Activated naive CD4-positive, alpha-beta T cell treated with anti-CD3 and anti-CD28 coated beads, Interleukin-2, amount 50 U/mL, for 24 hours (primary cell): ENCODE measurements around the gene CTXN3.

Experiments
- H3K27ac Mint-ChIP-seq: one replicate; pipeline ENCODE4 v1.8.0; 2021; ENCODE audit warnings: mild to moderate bottlenecking, mixed read lengths
- H3K27me3 Mint-ChIP-seq: one replicate; pipeline ENCODE4 v1.8.0; 2021; ENCODE audit warnings: mixed read lengths
- H3K36me3 Mint-ChIP-seq: one replicate; pipeline ENCODE4 v1.8.0; 2021; ENCODE audit warnings: mixed read lengths
- H3K4me1 Mint-ChIP-seq: one replicate; pipeline ENCODE4 v1.8.0; 2021; ENCODE audit warnings: mixed read lengths
- H3K4me3 Mint-ChIP-seq: one replicate; pipeline ENCODE4 v1.8.0; 2021; ENCODE audit warnings: mild to moderate bottlenecking, mixed read lengths
- H3K9me3 Mint-ChIP-seq: one replicate; pipeline ENCODE4 v1.8.0; 2021; ENCODE audit warnings: mixed read lengths

Gene CTXN3

DNA sequence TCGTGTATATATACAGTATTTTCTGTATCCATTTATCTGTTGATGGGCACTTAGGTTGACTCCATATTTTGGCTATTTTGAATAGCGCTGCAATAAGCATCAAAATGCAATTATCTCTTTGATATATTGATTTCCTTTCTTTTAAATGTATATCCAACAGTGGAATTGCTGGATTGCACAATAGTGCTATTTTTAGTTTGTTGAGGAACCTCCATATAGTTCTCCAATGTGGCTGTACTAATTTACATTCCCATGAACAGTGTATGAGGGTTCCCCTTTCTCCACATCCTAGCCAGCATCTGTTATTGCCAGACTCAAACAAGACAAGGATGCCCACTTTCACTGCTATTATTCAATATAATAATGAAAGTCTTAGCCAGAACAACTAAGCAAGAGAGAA lies 9.1 kb upstream of the CTXN3 start:
- Mint-ChIP-seq H3K27me3 (peaks cover 6% of the 10 kb centered on the region), H3K27ac (no peak overlapping the region), H3K4me1 (no peaks in the 10 kb centered on the region), H3K4me3 (no peak overlapping the region), H3K9me3 (no peaks in the 10 kb centered on the region), H3K36me3 (no peaks in the 10 kb centered on the region)

DNA sequence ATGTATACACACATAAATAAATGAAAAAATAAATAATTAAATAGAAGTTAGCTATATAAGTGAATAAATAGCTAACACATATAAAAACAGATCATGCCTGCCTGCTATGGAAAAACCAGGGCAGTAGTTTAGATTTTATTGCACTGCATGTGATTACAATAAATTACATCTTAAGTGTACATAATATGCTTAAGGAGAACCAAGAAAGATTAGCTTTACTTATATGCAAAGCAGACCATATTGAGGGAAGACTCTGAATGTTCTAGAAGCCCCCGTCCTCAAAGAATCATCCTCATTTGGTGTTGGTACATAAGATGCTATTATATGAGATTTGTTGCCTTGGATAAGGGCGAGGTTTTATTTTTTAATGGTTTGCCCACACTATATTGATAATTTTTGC lies 5.9 kb upstream of the CTXN3 start:
- H3K27ac Mint-ChIP-seq = no peak overlapping the region
- H3K4me3 Mint-ChIP-seq = no peak overlapping the region
- no peaks in the 10 kb centered on the region for H3K9me3 Mint-ChIP-seq
- H3K27me3 Mint-ChIP-seq = no peaks in the 10 kb centered on the region
- H3K4me1 Mint-ChIP-seq = no peaks in the 10 kb centered on the region
- H3K36me3 Mint-ChIP-seq = no peaks in the 10 kb centered on the region

DNA sequence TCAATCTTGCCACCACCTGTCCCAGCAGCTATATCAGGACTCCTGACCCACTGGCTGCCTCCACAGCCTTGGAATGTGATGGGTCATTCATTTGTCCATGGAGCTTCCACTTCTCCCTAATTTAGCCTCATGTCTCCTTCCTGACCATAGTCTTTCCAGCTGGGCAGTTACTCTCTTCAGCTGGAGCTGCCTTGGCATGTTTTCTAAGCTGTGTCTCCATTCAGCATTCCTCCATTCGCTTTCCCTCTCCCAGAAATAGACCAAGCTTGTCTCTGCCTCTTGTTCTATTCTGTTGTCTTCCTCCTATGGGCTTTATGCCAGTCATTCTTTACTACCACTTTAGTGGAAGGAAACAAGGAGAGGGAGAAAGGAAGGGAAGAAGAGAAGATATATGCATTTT lies 5.3 kb upstream of the CTXN3 start:
- Mint-ChIP-seq H3K4me1 (no peaks in the 10 kb centered on the region), H3K4me3 (no peak overlapping the region), H3K27me3 (no peaks in the 10 kb centered on the region), H3K9me3 (no peaks in the 10 kb centered on the region), H3K36me3 (no peaks in the 10 kb centered on the region), H3K27ac (no peak overlapping the region)

DNA sequence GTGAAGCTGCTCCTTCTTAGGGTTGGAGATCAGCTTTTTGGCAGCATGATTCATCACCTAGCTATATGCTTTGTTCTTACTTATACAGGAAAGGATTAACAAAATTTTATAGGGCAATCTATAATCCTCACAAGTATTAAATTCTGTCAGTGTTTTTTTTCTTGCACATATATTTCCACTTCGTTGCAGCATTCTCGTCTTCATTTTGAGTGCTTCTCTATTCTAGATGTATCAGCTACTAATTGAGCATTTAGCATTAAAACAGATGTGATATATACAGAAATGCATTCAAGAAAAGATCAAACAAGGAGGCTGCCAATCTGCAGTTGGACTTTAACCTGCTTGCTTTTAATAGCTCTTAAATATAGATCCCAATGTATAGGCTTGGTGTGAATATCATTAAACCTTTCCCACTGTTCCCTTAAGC lies 3.6 kb upstream of the CTXN3 start:
- Mint-ChIP-seq H3K27me3 (no peaks in the 10 kb centered on the region), H3K4me3 (no peak overlapping the region), H3K4me1 (no peaks in the 10 kb centered on the region), H3K27ac (no peak overlapping the region), H3K36me3 (no peaks in the 10 kb centered on the region), H3K9me3 (no peaks in the 10 kb centered on the region)

DNA sequence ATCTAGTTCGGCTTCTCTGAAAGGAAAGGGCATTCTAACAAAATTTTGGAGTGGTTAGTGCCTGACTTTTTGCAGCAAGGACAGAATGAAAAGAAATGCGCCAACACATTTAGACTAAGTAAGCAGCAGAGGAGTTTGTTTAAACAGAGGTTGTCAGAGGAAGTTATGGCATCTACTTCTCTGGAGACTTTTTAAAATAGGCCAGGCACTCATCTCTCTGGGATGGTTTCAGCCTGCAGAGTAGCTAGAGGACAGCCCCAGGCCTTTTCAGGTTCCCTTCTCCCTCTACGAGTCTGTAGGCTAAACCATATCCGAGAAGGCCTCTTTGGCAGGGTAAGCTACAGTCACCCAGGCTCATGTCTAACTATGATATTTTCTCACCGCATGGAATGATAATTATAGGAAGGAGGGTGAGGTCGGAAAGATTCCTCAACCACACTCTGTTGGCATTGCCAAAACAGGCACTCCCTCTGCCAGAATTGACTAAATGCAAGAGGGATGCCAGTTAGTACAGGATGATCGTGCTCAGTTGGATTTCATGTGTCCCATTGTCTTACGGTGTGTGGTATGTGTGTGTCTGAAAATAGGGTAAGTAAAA lies 1.4 kb upstream of the CTXN3 start:
- H3K9me3 Mint-ChIP-seq = no peaks in the 10 kb centered on the region
- H3K27ac Mint-ChIP-seq = no peak overlapping the region
- H3K36me3 Mint-ChIP-seq = no peaks in the 10 kb centered on the region
- no peaks in the 10 kb centered on the region for H3K4me1 Mint-ChIP-seq
- no peaks in the 10 kb centered on the region for H3K27me3 Mint-ChIP-seq
- H3K4me3 Mint-ChIP-seq = no peak overlapping the region

DNA sequence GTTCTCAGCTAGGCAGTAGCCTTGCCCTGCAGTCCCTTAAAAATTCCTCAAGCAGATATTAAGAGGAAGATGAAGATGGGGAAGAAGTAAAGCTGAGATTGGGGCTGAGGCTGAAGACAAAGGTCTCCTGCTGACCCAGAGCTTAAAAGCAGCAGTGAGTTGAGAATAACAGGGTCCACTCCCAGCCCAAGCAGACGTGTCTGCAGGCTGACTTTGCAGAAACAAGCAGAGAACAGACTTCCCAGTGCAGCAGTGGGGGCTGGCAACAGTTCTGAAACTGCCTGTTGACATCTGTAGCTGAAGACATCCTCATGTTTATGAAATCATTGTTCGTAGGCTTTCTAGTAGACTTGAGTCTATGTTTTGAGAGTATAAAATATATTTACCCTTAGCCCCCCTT lies 1.1 kb downstream of the CTXN3 start:
- H3K27ac Mint-ChIP-seq = no peak overlapping the region
- H3K4me3 Mint-ChIP-seq = no peak overlapping the region
- H3K4me1 Mint-ChIP-seq = no peaks in the 10 kb centered on the region
- H3K36me3 Mint-ChIP-seq = no peaks in the 10 kb centered on the region
- no peaks in the 10 kb centered on the region for H3K9me3 Mint-ChIP-seq
- no peaks in the 10 kb centered on the region for H3K27me3 Mint-ChIP-seq

DNA sequence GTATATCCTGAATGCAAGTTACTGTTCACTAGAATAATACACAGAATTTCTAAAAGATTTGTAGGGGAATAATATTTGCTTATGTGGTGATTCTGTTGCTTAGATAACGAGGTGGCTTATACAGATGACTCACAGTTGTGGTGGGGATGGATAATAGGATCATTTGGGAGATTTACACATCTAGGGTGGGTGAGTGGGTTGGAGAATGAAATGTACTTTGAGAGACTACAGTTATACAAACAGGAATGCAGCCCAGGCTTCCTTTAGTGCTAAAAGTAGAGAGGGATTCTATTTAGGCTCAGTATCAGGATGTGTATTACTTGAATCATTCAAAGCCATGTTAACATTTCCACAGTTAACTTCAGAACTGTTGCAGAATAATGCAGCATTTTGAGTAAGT lies 1.8 kb downstream of the CTXN3 start:
- Mint-ChIP-seq H3K9me3 (no peaks in the 10 kb centered on the region), H3K27me3 (no peaks in the 10 kb centered on the region), H3K27ac (no peak overlapping the region), H3K36me3 (no peaks in the 10 kb centered on the region), H3K4me1 (no peaks in the 10 kb centered on the region), H3K4me3 (no peak overlapping the region)

DNA sequence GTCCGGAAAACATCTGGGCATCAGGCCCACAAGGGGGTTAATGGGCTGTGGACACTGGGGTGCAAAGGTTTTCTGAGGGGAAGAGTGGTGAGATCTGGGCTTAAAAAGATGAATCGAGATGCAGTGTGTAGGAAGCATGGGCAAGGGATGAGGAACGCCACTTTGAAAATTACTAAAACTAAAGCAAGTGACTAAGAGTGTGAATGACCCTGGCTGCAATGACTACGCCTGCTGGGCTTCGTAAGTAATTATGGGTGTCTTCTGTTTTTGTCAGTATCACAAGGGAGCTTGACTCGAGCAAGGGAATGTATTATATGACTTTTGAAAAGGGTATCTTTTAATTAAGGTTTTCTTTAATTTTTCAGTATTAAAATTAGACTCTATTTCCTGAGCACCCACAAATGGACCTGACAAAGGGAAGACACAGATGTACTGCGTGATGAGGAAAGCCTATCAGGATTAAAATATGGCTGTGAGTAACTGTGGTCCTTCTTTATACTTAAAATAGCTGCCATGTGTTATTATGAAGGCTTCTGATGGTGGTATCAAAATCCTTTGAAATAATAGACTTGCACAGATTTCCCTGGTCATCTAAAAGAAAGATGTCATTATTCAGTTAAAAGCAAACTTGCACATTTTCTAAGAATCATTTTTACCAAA lies 4.2 kb downstream of the CTXN3 start:
- Mint-ChIP-seq H3K9me3 (no peaks in the 10 kb centered on the region), H3K27ac (no peak overlapping the region), H3K27me3 (no peaks in the 10 kb centered on the region), H3K4me1 (no peaks in the 10 kb centered on the region), H3K36me3 (no peaks in the 10 kb centered on the region), H3K4me3 (no peak overlapping the region)

DNA sequence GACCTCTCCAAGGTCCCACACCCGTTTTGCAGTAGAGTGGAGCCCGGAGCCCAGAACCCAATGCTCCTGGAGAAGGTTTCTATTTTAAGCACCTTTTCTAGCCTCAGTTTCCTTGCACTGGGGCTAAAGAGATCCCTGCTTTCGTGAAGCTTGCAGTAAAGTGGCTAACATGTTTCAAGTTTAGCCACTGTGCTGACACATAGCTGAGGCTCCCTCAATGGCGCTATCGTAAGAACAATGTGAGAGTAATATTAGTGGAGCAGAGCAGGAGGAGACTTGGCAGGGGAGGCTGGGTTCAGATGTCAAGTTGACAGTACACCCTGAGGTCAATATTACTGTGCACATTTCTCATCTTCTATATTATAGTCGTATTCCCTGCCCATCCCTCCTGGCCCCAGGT lies 7.9 kb downstream of the CTXN3 start:
- Mint-ChIP-seq H3K36me3 (no peaks in the 10 kb centered on the region), H3K4me1 (no peaks in the 10 kb centered on the region), H3K9me3 (no peaks in the 10 kb centered on the region), H3K27me3 (no peaks in the 10 kb centered on the region), H3K27ac (no peak overlapping the region), H3K4me3 (no peak overlapping the region)

DNA sequence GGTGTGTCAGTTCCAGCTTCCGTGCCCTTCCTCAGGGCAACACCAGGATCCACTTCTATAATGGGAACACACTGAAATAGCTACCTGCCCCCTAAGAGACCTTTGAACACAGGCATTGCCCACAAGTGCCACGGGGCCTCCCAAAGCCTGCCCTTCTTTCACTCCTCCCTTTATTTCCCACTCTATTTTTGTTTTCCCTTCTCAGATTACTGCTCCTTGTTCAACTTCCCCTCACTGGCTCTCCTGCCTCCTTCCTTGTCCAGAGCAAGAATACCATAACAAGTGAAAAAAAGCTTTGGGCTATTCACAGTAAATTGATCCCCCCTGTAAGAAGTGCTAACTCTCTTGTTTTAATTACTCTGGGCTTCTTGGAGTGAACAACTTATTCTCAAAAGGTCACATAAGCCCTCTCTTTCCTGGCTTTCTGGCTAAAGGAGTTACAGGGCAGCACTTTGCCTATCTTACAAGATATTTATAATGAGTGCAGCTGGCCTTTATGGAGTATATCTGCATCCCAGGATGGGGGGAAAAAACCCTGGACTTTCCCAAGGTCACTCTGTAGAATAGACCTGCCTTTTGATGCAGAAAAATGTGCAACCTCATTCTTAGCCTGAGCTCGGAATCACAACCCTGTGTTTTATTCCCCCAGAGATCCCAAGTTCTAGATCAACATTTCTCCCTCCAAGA lies 11.3 kb downstream of the CTXN3 start:
- Mint-ChIP-seq H3K36me3 (no peaks in the 10 kb centered on the region), H3K9me3 (no peaks in the 10 kb centered on the region), H3K27me3 (no peaks in the 10 kb centered on the region), H3K27ac (no peak overlapping the region), H3K4me1 (no peaks in the 10 kb centered on the region), H3K4me3 (no peak overlapping the region)

DNA sequence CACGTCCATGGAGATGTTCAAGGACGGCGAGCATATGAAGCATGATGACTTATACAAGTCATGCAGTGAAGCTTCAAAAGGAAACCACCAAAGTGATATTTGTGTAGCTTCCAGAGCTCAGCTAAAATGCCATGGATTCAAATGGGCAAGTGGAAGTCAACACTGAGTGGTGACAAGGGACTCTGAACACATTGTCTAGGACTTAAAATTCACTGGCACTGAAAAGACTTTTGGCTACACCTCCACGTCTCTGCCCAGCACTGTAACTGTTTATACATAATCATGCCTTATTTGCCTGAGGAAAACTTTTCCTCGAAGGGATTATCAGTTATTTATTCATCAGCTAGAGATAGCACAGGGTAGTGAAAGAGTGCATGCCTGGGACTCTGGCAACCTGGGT lies 15.2 kb downstream of the CTXN3 start:
- Mint-ChIP-seq H3K27me3 (no peaks in the 10 kb centered on the region), H3K36me3 (no peaks in the 10 kb centered on the region), H3K4me1 (no peaks in the 10 kb centered on the region), H3K27ac (no peak overlapping the region), H3K9me3 (no peaks in the 10 kb centered on the region), H3K4me3 (no peak overlapping the region)

DNA sequence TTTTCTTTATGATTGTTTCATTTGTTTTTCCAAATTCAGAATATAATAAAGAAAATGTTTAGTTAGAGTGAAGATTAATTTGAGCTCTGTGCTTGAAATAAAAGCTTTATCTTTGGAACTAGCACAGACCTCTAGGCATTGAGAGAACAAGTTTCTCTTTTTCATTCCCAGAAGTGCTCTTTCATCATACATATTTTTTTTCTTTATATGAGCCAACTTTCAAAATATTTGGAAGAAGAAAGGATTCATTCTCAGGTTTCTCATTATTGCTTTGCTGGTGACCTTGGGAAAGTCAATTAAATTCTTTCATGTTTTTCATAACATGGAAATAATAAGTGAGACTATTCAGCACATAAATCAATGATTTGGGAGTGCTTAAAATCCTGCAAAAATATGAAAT lies 16.8 kb downstream of the CTXN3 start:
- Mint-ChIP-seq H3K27ac (no peak overlapping the region), H3K36me3 (no peaks in the 10 kb centered on the region), H3K4me3 (no peak overlapping the region), H3K27me3 (no peaks in the 10 kb centered on the region), H3K9me3 (no peaks in the 10 kb centered on the region), H3K4me1 (no peaks in the 10 kb centered on the region)

DNA sequence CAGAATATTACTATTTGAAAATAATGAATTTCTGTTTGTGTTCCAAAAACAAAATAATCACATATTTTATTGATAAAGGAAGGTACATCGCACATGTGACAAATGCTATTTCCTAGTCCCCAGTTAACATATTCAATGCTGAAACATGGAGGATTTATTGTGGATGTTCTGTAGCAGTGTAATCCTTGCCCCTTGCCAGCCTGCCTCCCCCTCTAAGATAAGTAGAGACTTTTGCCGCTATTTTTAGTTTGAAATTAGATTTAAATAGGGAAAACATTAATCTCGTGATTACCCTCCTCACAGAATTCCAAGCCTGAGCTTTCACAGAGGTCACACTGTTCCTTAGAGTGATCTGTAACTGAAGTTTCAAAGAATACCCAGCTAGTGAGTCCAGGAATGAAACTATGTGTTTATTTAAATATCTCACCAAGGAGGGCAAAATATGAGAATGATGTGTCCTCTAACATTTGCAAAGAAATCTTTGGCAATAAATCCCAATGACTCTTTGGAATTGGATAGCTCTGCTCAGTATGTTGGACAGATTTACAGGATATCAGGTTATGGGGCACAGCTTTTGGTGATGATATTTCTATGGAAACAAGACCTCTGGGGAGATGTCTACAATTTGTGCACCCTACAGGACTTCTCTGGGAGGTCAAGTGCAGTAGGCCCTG lies 17.3 kb downstream of the CTXN3 start:
- Mint-ChIP-seq H3K9me3 (no peaks in the 10 kb centered on the region), H3K4me3 (no peak overlapping the region), H3K4me1 (no peaks in the 10 kb centered on the region), H3K36me3 (no peaks in the 10 kb centered on the region), H3K27ac (no peak overlapping the region), H3K27me3 (no peaks in the 10 kb centered on the region)

DNA sequence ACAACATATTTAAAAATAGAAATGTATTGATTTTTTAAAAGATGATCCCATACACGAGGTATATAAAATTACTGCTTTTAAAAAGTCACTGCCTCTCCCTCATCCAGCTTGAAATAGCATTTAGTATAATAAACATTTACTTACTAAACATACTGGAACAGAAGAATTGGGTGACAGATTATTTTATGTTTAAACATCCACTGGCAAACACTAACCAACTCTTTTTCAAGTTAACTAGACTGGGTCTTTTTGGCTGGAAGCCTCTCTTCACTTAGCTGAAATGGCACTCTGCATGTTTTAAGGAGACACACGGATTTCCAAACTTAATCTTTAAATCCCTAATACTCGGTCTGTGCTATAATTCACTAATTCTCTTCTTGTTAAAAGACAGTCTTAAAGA lies 19.0 kb downstream of the CTXN3 start:
- H3K36me3 Mint-ChIP-seq = no peaks in the 10 kb centered on the region
- H3K4me3 Mint-ChIP-seq = no peak overlapping the region
- no peaks in the 10 kb centered on the region for H3K4me1 Mint-ChIP-seq
- no peak overlapping the region for H3K27ac Mint-ChIP-seq
- H3K27me3 Mint-ChIP-seq = no peaks in the 10 kb centered on the region
- no peaks in the 10 kb centered on the region for H3K9me3 Mint-ChIP-seq

DNA sequence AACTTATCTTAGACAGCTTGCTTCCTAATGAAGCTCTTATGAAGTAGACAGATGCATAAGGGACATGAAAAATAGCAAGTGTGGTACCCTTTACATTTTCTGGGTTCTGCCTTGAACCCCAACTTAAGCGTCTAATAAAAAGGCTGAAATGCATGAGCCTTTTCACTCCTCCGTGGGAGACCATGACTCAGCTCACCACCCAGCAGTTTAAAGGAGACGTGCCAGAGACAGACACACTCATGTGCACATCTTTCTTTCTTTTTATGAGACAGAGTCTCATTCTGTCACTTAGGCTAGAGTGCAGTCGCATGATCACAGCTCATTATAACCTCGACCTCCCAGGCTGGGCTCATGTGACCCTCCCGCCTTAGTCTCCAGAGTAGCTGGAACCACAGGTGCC lies 22.3 kb downstream of the CTXN3 start:
- H3K4me3 Mint-ChIP-seq = no peak overlapping the region

DNA sequence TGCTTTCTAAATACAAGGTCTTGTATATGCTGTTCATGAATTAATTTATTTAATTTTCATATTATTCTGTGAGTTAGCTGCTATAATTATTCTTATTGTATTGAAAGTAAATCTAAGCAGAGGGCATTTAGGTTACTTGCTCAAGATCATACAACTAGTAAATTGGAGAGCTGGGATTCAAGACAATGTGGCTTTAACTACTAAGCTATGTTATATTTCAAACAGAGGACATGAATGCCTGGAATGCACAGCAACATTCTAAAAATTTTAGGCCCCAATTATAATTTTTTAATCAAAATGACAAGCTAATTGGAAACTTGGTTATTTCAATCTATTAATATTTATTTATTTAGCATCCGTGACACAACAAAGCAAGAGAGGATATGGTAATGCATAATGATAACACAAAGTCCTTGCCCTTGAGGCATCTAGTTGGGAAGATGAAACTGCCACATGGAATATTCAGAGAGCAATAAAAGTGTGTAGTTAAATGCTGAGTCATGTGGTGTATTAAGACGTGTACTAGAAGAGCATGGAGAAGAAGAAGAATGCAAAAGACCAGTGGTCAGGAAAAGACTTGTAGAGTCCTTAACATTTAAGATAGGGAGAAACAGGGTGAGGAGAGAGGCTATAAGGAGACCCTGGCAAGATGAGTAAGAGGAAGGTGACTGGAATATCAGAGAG lies 24.4 kb downstream of the CTXN3 start:
- Mint-ChIP-seq H3K27ac (no peak overlapping the region), H3K36me3 (no peaks in the 10 kb centered on the region), H3K4me1 (no peaks in the 10 kb centered on the region), H3K9me3 (no peaks in the 10 kb centered on the region), H3K27me3 (no peaks in the 10 kb centered on the region), H3K4me3 (no peak overlapping the region)

More for the DNA sequence above, 22.3 kb downstream of the CTXN3 start:
- Mint-ChIP-seq H3K9me3 (no peaks in the 10 kb centered on the region), H3K36me3 (no peaks in the 10 kb centered on the region), H3K4me1 (no peaks in the 10 kb centered on the region), H3K27ac (no peak overlapping the region), H3K27me3 (no peaks in the 10 kb centered on the region)
